PFSK-1 (cell line): ENCODE measurements around the gene KIF26B.

ENCODE experiments used
- FOXP2 ChIP-seq: optimal IDR thresholded peaks from 2 replicates; pipeline ENCODE3; 2011; ENCODE audit warnings: borderline replicate concordance, control low read depth, inconsistent platforms; ENCODE audit not compliant: insufficient read depth; ENCODE audit errors: extremely low read length, extremely low read depth
- POLR2AphosphoS5 ChIP-seq: IDR thresholded peaks from 2 replicates; pipeline ENCODE4 v1.6.1; 2012; ENCODE audit warnings: low read depth, mild to moderate bottlenecking, control low read depth, low read length, moderate library complexity
- REST ChIP-seq, 2 experiments: IDR thresholded peaks; 2 replicates each; pipeline versions ENCODE4 v1.6.1 to v1.8.0; 2011 to 2012; ENCODE audit warnings: low read depth in 2 of 2, low read length in 2 of 2, control low read depth in 1 of 2, inconsistent platforms in 1 of 2, mild to moderate bottlenecking in 1 of 2, moderate library complexity in 1 of 2; ENCODE audit not compliant: insufficient read depth in 1 of 2
- SIN3A ChIP-seq: IDR thresholded peaks from 2 replicates; pipeline ENCODE4 v1.6.1; 2012; ENCODE audit warnings: mild to moderate bottlenecking, low read length, moderate library complexity, borderline replicate concordance; ENCODE audit not compliant: insufficient read depth
- TAF1 ChIP-seq: IDR thresholded peaks from 2 replicates; pipeline ENCODE4 v1.6.1; 2012; ENCODE audit warnings: low read length, control low read depth, borderline replicate concordance; ENCODE audit not compliant: insufficient read depth

KIF26B gene

GRCh38 chr1:245404952-245405351 is 250.2 kb downstream of the KIF26B start:
- TF ChIP-seq FOXP2, result no peak
- TF ChIP-seq SIN3A, result no peak
- no peak for TF ChIP-seq TAF1
- TF ChIP-seq POLR2AphosphoS5, result no peak
- no peak for TF ChIP-seq REST (IDR thresholded peaks at IDR 0.05; ENCODE audit: insufficient read depth in 1 of 2, low read depth in 2 of 2, low read length in 2 of 2)

- TF ChIP-seq FOXP2 (no peak), REST (IDR thresholded peaks at IDR 0.05; ENCODE audit: insufficient read depth in 1 of 2, low read depth in 2 of 2, low read length in 2 of 2) (no peak), POLR2AphosphoS5 (no peak), TAF1 (no peak), SIN3A (no peak)
Observed at GRCh38 chr1:245406426-245406825, 251.6 kb downstream of the KIF26B start.

- TF ChIP-seq REST (IDR thresholded peaks at IDR 0.05; ENCODE audit: insufficient read depth in 1 of 2, low read depth in 2 of 2, low read length in 2 of 2), result no peak
- no peak for TF ChIP-seq SIN3A
- TF ChIP-seq TAF1, result no peak
- TF ChIP-seq FOXP2, result no peak
- no peak for TF ChIP-seq POLR2AphosphoS5
Observed at GRCh38 chr1:245407983-245408382, 253.2 kb downstream of the KIF26B start.

DNA sequence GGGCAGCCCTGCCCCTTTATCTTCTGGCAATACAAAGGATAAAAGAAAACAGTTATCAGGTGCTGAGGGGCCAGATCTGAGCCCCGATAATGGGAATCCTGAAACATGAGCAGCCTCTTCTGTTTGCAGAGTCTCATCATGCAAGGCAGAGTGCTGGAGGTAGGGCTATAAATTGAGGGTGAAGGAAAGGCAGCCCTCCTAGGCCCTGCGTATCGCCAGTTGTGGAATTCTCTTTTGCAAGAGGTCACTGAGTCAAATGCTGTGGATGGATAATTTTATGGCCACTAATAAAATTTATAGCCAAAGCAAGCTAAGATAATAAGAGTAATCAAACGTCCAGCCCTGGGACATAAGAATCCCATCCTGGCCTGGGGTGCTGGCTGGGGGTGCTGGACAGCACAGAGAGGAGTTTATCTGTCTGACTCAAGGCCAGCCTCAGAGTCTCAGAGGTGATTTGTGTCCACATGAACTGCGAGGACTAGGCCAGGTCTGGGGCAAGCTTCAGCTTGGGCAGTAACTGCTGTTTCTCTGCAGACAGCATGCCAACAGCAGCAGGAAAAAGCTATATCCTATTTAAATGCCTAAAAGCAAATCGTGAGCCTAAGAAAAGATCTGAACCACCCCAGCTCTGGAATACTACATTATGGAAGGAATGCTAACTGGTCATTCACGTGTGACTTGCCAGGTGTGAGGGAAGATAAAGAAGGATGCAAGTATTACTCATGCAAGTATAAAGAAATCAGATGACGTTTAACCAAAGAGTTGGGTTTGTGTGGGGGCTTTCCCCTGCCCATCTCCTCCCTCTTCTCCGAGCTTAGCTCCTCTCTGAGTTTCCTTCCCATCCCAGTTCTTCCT is 254.8 kb downstream of the KIF26B start:
- TF ChIP-seq POLR2AphosphoS5 (no peak), REST (IDR thresholded peaks at IDR 0.05; ENCODE audit: insufficient read depth in 1 of 2, low read depth in 2 of 2, low read length in 2 of 2) (no peak), TAF1 (no peak), SIN3A (no peak), FOXP2 (no peak)
